Measurements from ENCODE around the gene ING2. TPM values are rescaled to one million over a fixed set of nuclear protein-coding genes. Genes with fewer than 3 reads are reported as not detected.
"Not testable (repeated sequence)": the region's sequence is repeated elsewhere in the genome, so short reads cannot be mapped to it uniquely, and the experiment has no call there.

Gene ING2, protein sequence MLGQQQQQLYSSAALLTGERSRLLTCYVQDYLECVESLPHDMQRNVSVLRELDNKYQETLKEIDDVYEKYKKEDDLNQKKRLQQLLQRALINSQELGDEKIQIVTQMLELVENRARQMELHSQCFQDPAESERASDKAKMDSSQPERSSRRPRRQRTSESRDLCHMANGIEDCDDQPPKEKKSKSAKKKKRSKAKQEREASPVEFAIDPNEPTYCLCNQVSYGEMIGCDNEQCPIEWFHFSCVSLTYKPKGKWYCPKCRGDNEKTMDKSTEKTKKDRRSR
- polyA plus RNA-seq (ENCODE audit: insufficient read depth in 1 of 5, insufficient read length in 5 of 5, low replicate concordance in 1 of 5) = 10 to 100 TPM; 23.6 to 30.9 (median 24.9) TPM
- long read RNA-seq, donor 1, transcript ING2-201 (2 exons, 1,189 nt) = major isoform, 37 of 51 reads
- long read RNA-seq, donor 1, transcript ING2-202 (2 exons, 599 nt) = minor isoform, 14 of 51 reads
- long read RNA-seq, donor 1, partial matches to known transcripts = 0 of 51 reads
- long read RNA-seq, donor 1, other reads (novel, unspliced or antisense) = 0 of 51 reads
- long read RNA-seq, donor 2, transcript ING2-202 (2 exons, 599 nt) = minor isoform, 6 of 18 reads
- long read RNA-seq, donor 2, transcript ING2-201 (2 exons, 1,189 nt) = major isoform, 7 of 18 reads
- long read RNA-seq, donor 2, partial matches to known transcripts = 5 of 18 reads
- long read RNA-seq, donor 2, other reads (novel, unspliced or antisense) = 0 of 18 reads
- long read RNA-seq, donor 3, transcript ING2-202 (2 exons, 599 nt) = minor isoform, 9 of 43 reads
- long read RNA-seq, donor 3, transcript ING2-201 (2 exons, 1,189 nt) = major isoform, 24 of 43 reads
- long read RNA-seq, donor 3, partial matches to known transcripts = 10 of 43 reads
- long read RNA-seq, donor 3, other reads (novel, unspliced or antisense) = 0 of 43 reads
- long read RNA-seq, donor 4, transcript ING2-201 (2 exons, 1,189 nt) = major isoform, 14 of 28 reads
- long read RNA-seq, donor 4, transcript ING2-202 (2 exons, 599 nt) = minor isoform, 5 of 28 reads
- long read RNA-seq, donor 4, partial matches to known transcripts = 9 of 28 reads
- long read RNA-seq, donor 4, other reads (novel, unspliced or antisense) = 0 of 28 reads
- long read RNA-seq, donor 5, transcript ING2-201 (2 exons, 1,189 nt) = major isoform, 23 of 42 reads
- long read RNA-seq, donor 5, transcript ING2-202 (2 exons, 599 nt) = minor isoform, 9 of 42 reads
- long read RNA-seq, donor 5, partial matches to known transcripts = 10 of 42 reads
- long read RNA-seq, donor 5, other reads (novel, unspliced or antisense) = 0 of 42 reads
- long read RNA-seq, donor 6, transcript ING2-201 (2 exons, 1,189 nt) = major isoform, 17 of 38 reads
- long read RNA-seq, donor 6, transcript ING2-202 (2 exons, 599 nt) = minor isoform, 14 of 38 reads
- long read RNA-seq, donor 6, partial matches to known transcripts = 7 of 38 reads
- long read RNA-seq, donor 6, other reads (novel, unspliced or antisense) = 0 of 38 reads
- long read RNA-seq, donor 7, transcript ING2-202 (2 exons, 599 nt) = major isoform, 16 of 32 reads
- long read RNA-seq, donor 7, transcript ING2-201 (2 exons, 1,189 nt) = major isoform, 16 of 32 reads
- long read RNA-seq, donor 7, partial matches to known transcripts = 0 of 32 reads
- long read RNA-seq, donor 7, other reads (novel, unspliced or antisense) = 0 of 32 reads
- long read RNA-seq, donor 8, transcript ING2-202 (2 exons, 599 nt) = minor isoform, 5 of 12 reads
- long read RNA-seq, donor 8, transcript ING2-201 (2 exons, 1,189 nt) = major isoform, 7 of 12 reads
- long read RNA-seq, donor 8, partial matches to known transcripts = 0 of 12 reads
- long read RNA-seq, donor 8, other reads (novel, unspliced or antisense) = 0 of 12 reads

DNA sequence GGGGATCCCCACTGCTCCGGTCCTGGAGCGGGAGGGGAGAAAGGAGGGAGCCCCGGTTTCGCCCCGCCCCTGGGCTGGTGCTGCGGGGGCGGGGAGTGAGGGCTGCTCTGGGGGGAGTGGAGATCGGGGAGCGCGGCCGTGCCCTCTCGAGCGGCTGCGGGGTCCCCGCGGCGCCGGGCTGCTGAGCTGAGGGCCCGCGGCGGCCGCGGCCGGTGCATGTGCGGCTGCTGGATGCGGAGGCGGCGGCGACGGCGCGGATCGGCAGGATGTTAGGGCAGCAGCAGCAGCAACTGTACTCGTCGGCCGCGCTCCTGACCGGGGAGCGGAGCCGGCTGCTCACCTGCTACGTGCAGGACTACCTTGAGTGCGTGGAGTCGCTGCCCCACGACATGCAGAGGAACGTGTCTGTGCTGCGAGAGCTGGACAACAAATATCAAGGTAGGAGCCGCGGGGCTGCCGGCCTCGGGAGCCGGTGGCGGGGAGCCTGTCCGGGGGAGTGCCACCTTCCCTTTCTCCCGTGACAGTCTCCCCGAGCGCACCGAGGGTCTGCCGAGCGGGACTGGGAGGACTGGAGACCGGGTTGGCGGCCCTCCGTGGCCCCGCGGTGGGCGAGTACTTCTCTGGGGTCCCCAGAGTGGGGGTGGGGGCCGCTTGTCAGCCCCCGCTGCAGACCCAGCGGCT is at the start of gene ING2:
TSS of gene ING2 (plus strand) at position 129 of the 681 bp plus-strand sequence. CDS start at position 267, 138 bp downstream.
- no peak for DNase-seq

DNA sequence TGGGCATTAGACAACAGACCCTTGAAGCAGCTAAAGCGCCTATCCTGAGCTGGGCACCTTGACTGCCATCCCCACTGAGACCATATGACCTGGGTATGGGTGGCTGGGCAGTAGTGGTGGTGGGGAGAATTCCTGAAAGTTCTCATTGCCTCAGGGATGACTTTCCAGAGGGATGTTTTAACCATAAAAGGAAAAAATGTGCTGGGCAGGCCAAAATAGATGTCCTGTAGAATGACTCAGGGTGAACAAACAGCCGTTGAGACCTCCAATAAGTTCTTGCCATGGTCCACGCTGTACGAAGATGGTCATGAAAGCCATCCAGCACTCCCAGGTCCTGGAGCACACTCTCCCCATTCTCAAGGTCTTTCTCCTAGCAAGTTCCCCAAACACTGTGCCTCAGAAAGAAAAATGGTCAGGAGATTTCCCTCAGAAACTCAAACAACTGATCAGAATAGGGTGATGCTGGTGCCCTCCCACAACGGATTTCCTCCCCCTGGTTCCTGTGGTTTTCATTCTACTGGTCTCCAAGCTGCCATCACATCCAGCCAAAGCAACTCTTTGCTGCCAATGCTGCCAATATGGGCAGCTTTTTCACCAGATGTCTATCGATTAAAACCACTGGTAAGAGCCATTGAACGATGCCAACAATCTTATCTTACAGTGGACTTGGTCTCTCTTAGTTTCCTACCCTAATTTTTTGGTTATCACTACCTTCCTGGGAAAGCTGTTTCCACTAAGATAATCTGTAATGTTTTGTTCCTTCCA is 49.2 kb upstream of the ING2 start:
- DNase-seq = no peak

DNA sequence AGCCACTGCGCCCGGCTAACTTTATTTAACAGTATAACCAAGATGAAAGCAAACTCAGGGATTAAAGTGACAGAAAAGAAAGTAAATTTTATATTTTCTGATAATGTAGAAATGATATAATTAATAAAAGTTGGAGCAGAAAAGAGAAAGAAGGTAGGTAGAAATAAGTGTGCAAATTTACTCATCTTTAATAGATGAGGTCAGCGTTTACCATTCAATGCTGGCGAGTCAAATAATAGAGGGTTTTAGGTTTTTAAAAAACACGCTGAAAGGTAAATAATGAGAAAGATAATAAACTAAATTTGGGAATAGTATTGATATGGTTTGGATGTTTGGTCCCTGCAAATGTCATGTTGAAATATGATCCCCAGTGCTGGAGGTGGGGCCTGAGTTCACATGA is 46.9 kb upstream of the ING2 start:
- DNase-seq = no peak

DNA sequence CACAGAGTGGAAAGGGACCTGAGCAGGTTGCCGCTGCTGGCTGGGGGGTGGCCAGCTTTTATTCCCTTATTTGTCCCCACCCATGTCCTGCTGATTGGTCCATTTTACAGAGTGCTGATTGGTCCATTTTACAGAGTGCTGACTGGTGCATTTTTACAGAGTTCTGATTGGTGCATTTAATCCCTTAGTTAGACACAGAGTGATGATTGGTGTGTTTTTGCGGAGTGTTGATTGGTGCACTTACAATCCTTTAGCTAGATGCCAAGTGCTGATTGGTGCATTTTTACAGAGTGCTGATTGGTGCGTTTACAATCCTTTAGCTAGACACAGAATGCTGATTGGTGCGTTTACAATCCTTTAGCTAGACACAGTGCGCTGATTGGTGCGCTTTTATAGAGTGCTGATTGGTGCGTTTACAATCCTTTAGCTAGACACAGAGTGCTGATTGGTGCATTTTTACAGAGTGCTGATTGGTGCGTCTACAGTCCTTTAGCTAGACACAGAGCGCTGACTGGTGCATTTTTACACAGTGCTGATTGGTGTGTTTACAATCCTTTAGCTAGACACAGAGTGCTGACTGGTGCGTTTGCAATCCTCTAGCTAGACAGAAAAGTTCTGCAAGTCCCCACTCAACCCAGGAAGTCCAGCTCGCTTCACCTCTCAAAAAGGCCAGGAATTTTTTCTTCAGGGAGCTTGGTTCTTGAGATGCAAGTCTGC is 40.8 kb upstream of the ING2 start:
- DNase-seq = not testable (repeated sequence)

DNA sequence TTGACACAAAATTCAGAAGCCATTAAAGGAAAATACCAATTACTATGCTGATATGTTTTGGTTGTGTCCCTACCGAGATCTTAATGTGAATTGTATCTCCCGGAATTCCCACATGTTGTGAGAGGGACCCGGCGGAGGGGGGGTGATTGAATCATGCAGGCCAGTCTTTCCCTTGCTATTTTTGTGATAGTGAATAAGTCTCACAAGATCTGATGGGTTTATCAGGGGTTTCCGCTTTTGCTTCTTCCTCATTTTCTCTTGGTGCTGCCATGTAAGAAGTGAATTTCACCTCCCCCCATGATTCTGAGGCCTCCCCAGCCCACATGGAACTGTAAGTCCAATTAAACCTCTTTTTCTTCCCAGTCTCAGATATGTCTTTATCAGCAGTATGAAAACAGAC is 39.0 kb upstream of the ING2 start:
- DNase-seq = not testable (repeated sequence)

DNA sequence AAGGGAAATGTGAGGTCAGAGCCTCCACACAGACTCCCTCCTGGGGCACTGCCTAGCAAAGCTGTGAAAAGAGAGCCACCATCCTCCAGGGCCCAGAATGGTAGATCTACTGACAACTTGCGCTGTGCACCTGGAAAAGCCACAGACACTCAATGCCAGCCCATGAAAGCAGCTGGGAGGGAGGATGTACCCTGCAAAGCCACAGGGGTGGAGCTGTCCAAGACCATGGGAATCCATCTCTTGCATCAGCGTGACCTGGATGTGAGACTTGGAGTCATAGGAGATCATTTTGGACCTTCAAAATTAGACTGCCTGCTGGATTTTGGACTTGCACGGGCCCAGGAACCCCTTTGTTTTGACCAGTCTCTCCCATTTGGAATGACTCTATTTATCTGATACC is 37.6 kb upstream of the ING2 start:
- DNase-seq = no peak

DNA sequence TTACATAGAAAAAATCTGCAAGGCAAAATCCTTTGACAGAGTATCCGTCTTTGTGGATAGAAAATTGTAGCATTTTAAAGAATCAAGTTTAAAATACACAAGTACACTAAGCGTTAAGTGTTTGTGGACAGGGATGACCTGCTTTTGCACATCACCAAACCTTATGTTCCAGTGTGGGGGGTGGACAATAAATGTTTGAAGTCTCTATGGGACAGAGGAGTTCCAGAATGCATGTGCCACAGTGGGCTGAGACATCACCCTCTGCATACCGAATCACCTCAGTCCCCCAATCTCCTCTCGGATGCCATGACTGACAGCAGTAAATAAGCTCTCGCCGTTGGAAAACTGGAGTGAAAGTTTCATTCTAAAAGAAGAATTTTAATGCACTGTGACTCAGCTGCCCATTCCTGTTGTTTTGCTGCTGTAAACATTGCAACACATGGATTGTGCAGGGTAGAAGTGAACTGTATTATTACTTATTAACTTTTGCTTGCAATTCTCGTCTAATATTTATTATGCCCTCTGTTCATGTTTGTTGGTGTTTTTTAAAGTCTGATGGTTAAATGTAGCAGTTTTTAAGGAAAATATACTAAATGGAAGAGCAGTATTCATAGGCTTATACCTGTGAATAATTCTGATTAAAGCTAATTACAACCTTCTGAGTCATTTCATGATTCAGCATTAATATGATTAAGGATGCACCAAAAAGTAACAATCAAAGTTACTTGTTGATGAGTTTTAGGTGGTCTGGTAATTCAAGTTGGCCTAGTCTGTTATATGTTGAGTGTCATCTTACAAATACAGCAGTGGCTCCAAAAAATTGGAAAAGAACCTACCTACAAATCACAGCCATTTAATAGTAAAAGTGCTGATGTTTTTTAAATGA is 36.4 kb upstream of the ING2 start:
- DNase-seq = no peak

DNA sequence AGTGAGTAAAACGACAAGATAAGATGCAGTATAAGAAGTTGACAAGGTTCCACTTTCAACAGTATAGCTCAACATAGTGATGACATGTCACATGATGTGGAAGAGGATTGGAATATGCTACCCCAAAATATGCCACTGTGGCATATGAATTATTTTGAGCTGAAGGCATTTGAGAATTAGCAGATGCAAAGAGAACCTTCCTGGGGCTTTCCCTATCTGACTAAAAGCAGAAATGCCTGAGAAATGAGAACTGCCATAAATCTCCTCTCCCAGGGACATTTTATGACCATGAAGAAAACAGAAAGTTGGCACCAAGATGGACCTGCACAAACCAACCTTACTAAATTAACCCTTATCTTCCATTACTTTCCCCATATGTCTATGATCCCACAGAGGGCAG is 35.6 kb upstream of the ING2 start:
- DNase-seq = no peak

DNA sequence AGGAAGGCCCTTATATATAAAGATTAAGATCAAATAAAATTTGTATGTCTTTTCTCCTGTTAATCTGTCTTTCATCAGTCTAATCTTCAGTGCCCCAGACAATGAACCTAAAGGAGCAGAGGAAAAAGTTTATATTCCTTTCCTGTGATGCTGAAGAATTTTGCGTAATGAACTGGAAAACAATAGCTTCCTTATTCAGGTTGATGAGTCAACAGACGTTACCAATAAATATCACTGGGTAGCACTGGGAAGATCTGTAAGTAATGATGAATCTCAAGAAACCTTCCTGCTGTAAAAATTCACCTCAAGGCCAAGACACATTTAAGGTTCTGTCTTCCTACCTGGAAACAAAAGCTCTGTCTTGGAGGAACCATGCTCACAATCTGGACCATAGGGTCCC is 34.9 kb upstream of the ING2 start:
- DNase-seq = no peak

DNA sequence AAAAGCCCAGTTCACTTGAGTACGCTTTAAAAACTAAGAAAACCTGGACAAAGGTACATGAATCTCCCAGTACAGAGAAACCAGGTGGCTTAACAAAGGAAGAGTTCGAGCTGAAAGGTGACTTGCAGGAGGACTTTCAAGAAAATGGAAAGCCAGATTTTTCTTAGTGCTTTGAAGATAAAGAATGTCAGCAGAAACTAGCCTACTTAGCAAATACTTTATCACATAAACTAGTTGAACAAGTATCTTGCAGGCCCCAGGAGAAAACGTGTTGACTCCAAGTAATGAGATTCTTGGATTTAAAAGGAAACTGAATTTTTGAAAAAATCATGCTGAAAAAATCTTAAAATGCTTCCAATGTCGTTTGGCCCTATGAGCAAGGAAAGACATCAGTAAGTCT is 34.0 kb upstream of the ING2 start:
- peak in 1 of 2 donors; percentile 2 for DNase-seq

DNA sequence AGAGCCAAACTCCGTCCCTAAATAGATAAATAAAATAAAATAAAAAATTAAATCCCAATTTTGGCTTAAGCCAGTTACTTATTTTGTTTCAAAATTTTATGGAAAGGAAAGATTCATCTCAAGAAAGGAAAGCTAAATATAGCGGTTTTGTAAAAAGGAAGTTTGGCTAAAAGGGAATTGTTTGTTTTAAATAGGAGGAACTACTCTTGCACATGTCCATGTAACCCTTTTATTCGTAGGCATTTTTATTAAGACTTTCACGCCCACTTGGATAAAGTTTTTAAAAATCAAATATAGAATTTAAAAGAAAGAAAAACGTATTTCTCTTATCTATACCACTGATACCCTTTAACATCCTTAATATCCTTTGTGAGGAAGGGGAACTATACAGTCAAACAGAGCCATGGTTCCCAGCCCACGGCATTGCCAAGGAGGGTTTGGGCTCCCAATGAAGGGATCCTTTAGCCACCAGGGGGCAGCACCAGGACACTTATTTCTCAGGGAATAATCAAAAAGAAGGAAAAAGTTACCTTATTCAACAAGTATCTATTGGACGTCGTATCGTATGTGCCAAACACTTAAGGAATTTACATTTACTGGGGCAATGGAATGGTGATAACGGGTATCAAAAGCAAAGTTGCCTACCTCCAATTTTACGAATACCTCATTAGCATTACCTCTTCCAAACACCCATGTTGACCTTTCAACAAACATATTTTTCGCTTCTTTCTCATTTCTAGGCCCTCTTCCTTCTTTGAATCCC is 32.7 kb upstream of the ING2 start:
- DNase-seq = peak; percentile 62 to 73

DNA sequence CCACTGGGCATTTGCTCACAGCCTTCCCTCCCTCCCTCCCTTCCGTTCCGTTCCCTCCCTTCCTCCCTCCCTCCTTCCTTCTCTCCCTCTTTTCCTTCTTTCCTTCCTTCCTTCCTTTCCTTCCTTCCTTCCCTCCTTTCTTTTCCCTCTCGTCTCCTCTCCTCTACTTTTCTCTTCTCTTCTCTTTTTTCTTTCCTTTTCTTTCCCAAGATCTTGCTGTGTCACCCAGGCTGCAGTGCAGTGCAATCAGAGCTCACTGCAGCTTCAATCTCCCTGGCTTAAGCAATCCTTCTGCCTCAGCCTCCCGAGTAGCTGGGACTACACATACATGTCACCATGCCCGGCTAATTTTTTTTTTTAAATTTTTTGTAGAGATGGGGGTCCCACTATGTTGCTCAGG is 26.7 kb upstream of the ING2 start:
- DNase-seq = no peak

DNA sequence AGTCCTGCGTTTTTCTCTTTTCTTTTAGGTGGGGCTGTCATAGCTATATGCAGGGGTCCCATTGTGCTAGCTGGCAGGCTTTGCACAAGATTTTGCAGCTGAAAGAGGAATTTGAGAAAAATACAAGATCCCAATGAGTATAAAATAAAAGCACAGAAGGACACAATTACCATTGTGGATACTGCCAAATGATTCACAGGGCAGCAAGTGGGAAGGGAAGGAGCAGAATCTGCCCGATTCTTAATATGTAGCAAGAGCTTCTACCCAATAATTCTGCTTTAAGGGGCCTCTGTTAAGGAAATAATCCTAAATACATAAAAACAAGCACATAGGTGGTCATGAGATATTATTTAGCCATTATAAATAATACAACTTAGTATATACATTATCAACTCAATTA is 25.9 kb upstream of the ING2 start:
- DNase-seq = no peak

DNA sequence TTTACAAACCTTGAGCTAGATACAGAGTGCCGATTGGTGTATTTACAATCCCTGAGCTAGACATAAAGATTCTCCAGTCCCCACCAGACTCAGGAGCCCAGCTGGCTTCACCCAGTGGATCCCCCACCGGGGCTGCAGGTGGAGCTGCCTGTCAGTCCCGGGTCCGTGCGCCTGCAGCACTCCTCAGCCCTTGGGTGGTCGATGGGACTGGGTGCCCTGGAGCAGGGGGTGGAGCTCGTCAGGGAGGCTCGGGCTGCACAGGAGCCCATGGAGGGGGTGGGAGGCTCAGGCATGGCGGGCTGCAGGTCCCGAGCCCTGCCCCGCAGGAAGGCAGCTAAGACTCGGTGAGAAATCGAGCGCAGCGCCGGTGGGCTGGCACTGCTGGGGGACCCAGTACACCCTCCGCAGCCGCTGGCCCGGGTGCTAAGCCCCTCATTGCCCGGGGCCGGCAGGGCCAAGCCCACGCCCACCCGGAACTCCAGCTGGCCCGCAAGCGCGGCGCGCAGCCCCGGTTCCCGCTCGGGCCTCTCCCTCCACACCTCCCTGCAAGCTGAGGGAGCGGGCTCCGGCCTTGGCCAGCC is 22.3 kb upstream of the ING2 start:
- DNase-seq = not testable (repeated sequence)

DNA sequence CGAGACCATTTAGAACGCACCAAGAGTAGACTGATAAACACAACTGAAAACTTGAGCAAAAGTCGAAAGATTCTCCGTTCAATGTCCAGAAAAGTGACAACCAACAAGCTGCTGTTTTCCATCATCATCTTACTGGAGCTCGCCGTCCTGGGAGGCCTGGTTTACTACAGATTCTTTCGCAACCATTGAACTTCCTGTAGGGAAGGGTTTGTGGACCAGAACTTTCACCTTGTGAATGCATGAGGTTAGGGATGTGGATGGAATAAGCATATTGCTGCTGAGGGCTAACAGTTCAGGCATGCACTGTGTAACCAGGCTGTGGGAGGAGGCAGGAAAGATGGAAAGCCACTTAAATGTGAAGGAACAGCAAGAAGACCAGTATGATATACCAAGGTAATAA is 20.9 kb upstream of the ING2 start:
- no peak for DNase-seq

DNA sequence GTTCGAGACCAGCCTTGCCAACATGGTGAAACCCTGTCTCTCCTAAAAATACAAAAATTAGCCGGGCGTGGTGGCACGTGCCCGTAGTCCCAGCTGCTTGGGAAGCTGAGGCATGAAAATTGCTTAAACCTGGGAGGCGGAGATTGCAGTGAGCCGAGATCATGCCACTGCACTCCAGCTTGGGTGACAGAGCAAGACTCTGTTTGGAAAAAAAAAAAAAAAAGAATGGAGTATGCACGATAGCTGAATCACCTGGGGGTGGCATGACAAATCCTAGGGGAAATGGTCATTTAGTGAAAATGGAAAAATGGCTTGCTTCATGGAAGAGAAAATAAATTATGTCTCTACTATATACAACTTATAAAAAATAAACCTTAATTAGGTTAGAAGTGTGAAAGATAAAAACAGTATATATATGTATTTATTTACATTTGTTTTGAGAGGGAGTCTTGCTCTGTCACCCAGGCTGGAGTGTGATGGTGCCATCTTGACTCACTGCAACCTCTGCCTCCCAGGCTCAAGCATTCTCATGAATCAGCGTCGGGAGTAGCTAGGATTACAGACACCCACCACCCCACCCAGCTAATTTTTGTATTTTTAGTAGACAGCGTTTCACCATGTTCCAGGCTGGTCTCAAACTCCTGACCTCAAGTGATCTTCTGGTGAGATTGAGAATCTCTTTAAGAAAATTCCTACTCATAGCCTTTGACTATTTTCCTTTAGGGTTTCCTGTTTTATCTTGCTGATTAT is 19.3 kb upstream of the ING2 start:
- DNase-seq = no peak

Data from right lung (tissue), 10 donors.